H9 (cell line): ENCODE results near the gene RLN3. TPM values are rescaled to one million over a fixed set of nuclear protein-coding genes. Genes with fewer than 3 reads are reported as not detected.

ENCODE experiments used
- DNase-seq: peaks from one replicate; pipeline ENCODE4 v3.0.0-alpha.2; 2017
- H2AFZ ChIP-seq: one replicate; pipeline ENCODE4 v1.6.1; 2013; ENCODE audit warnings: mild to moderate bottlenecking, low read length, control low read depth, moderate library complexity
- H2AK5ac ChIP-seq: 2 replicates; pipeline ENCODE4 v1.6.1; 2013; ENCODE audit warnings: low read length, control low read depth, mixed read lengths; ENCODE audit not compliant: insufficient read length
- H2BK120ac ChIP-seq: one replicate; pipeline ENCODE4 v1.6.1; 2013; ENCODE audit warnings: low read depth, mild to moderate bottlenecking, low read length, control low read depth, inconsistent platforms; ENCODE audit not compliant: poor library complexity, severe bottlenecking
- H2BK12ac ChIP-seq: 2 replicates; pipeline ENCODE4 v1.6.1; 2013; ENCODE audit warnings: low read length, control low read depth, mixed read lengths, low read depth; ENCODE audit not compliant: insufficient read length
- H2BK15ac ChIP-seq: 2 replicates; pipeline ENCODE4 v1.6.1; 2013; ENCODE audit warnings: low read depth, low read length, control low read depth
- H2BK20ac ChIP-seq: one replicate; pipeline ENCODE4 v1.6.1; 2013; ENCODE audit warnings: low read depth, mild to moderate bottlenecking, low read length, control low read depth, inconsistent platforms; ENCODE audit not compliant: poor library complexity, severe bottlenecking
- H2BK5ac ChIP-seq: 2 replicates; pipeline ENCODE4 v1.6.1; 2013; ENCODE audit warnings: low read length, control low read depth, mixed read lengths; ENCODE audit not compliant: insufficient read length
- H3K14ac ChIP-seq: 2 replicates; pipeline ENCODE4 v1.6.1; 2013; ENCODE audit warnings: low read length, control low read depth; ENCODE audit not compliant: insufficient read depth
- H3K18ac ChIP-seq: 2 replicates; pipeline ENCODE4 v1.6.1; 2013; ENCODE audit warnings: low read depth, mild to moderate bottlenecking, mixed read lengths, low read length, control low read depth; ENCODE audit not compliant: insufficient read length
- H3K23ac ChIP-seq: 2 replicates; pipeline ENCODE4 v1.6.1; 2013; ENCODE audit warnings: low read length, control low read depth, mixed read lengths, low read depth; ENCODE audit not compliant: insufficient read length
- H3K23me2 ChIP-seq: 2 replicates; pipeline ENCODE4 v1.6.1; 2013; ENCODE audit warnings: low read depth, mild to moderate bottlenecking, mixed read lengths, low read length, control low read depth; ENCODE audit not compliant: insufficient read length, poor library complexity, severe bottlenecking
- H3K27ac ChIP-seq: 2 replicates; pipeline ENCODE4 v1.5.1; 2013; ENCODE audit warnings: low read length, control low read depth, mixed read lengths, low read depth; ENCODE audit not compliant: insufficient read length
- H3K27me3 ChIP-seq: 2 replicates; pipeline ENCODE4 v1.6.1; 2013; ENCODE audit warnings: low read length, control low read depth, inconsistent platforms; ENCODE audit not compliant: insufficient read depth
- H3K4ac ChIP-seq: 2 replicates; pipeline ENCODE4 v1.6.1; 2013; ENCODE audit warnings: low read depth, mild to moderate bottlenecking, control low read depth, inconsistent platforms, low read length, moderate library complexity
- H3K4me1 ChIP-seq: 2 replicates; pipeline ENCODE4 v1.6.1; 2013; ENCODE audit warnings: low read length, control low read depth, inconsistent platforms; ENCODE audit not compliant: insufficient read depth
- H3K4me2 ChIP-seq: 2 replicates; pipeline ENCODE4 v1.6.1; 2013; ENCODE audit warnings: low read length, control low read depth, mixed read lengths; ENCODE audit not compliant: insufficient read length, insufficient read depth
- H3K56ac ChIP-seq: 2 replicates; pipeline ENCODE4 v1.6.1; 2013; ENCODE audit warnings: low read depth, mild to moderate bottlenecking, mixed read lengths, low read length, control low read depth; ENCODE audit not compliant: insufficient read length
- H3K79me1 ChIP-seq: 2 replicates; pipeline ENCODE4 v1.6.1; 2013; ENCODE audit warnings: low read depth, mild to moderate bottlenecking, moderate library complexity, low read length, control low read depth, inconsistent platforms; ENCODE audit not compliant: insufficient read depth, poor library complexity, severe bottlenecking
- H3K79me2 ChIP-seq: 2 replicates; pipeline ENCODE4 v1.6.1; 2013; ENCODE audit warnings: low read length, control low read depth, inconsistent platforms; ENCODE audit not compliant: insufficient read depth
- H3K9ac ChIP-seq: 2 replicates; pipeline ENCODE4 v1.6.1; 2013; ENCODE audit warnings: low read length, control low read depth, mixed read lengths; ENCODE audit not compliant: insufficient read length; ENCODE audit errors: extremely low read depth
- H3K9me3 ChIP-seq: one replicate; pipeline ENCODE4 v1.6.1; 2013; ENCODE audit warnings: low read depth, low read length, inconsistent platforms; ENCODE audit not compliant: control insufficient read depth
- H3T11ph ChIP-seq: one replicate; pipeline ENCODE4 v1.6.1; 2013; ENCODE audit warnings: mild to moderate bottlenecking, low read length, control low read depth, inconsistent platforms
- H4K20me1 ChIP-seq: one replicate; pipeline ENCODE4 v1.6.1; 2013; ENCODE audit not compliant: control insufficient read depth, insufficient read length, insufficient read depth
- H4K5ac ChIP-seq: 2 replicates; pipeline ENCODE4 v1.6.1; 2013; ENCODE audit warnings: low read depth, mild to moderate bottlenecking, mixed read lengths, low read length, control low read depth; ENCODE audit not compliant: insufficient read length
- H4K8ac ChIP-seq: replicated peaks from 2 replicates; pipeline ENCODE4 v1.6.1; 2013; ENCODE audit warnings: low read length, control low read depth, mixed read lengths, low read depth; ENCODE audit not compliant: insufficient read length
- H4K91ac ChIP-seq: 2 replicates; pipeline ENCODE4 v1.6.1; 2013; ENCODE audit warnings: low read depth, mild to moderate bottlenecking, moderate library complexity, mixed read lengths, low read length, control low read depth; ENCODE audit not compliant: insufficient read length
- H3K27ac Mint-ChIP-seq, 3 experiments: 2 replicates in 2 of 3; 3 replicates in 1 of 3; pipeline ENCODE4 v1.8.0; 2020 to 2021; ENCODE audit warnings: mixed read lengths in 3 of 3, mild to moderate bottlenecking in 1 of 3, moderate library complexity in 1 of 3
- H3K27me3 Mint-ChIP-seq: 2 replicates; pipeline ENCODE4 v1.8.0; 2021; ENCODE audit warnings: low read depth, mild to moderate bottlenecking, moderate library complexity, mixed read lengths
- H3K36me3 Mint-ChIP-seq, 3 experiments: 2 replicates in 2 of 3; 3 replicates in 1 of 3; pipeline ENCODE4 v1.8.0; 2020 to 2021; ENCODE audit warnings: low read depth in 3 of 3, mixed read lengths in 3 of 3; ENCODE audit not compliant: insufficient read depth in 1 of 3
- H3K4me1 Mint-ChIP-seq, 2 experiments: 2 replicates each; pipeline ENCODE4 v1.8.0; 2020; ENCODE audit warnings: mixed read lengths in 2 of 2
- H3K4me3 Mint-ChIP-seq, 2 experiments: 2 replicates in 1 of 2; 3 replicates in 1 of 2; pipeline ENCODE4 v1.8.0; 2020 to 2021; ENCODE audit warnings: mild to moderate bottlenecking in 2 of 2, mixed read lengths in 2 of 2, moderate library complexity in 1 of 2
- H3K9me3 Mint-ChIP-seq, 2 experiments: 2 replicates in 1 of 2; 3 replicates in 1 of 2; pipeline ENCODE4 v1.8.0; 2020; ENCODE audit warnings: mild to moderate bottlenecking in 2 of 2, mixed read lengths in 2 of 2, moderate library complexity in 1 of 2
- CTCF ChIP-seq: fragments of 200-600 bp; sonication (generic); conservative IDR thresholded peaks from 3 replicates; pipeline ENCODE4 v1.8.0; 2021; ENCODE audit warnings: antibody characterized with exemption, mild to moderate bottlenecking
- WGBS: extraction: QIAGEN DNeasy Blood & Tissue Kit; methylation state at CpG from one replicate; pipeline ENCODE4 v1.1.7; 2013; ENCODE audit warnings: missing lambda C conversion rate, low lambda C conversion rate, mixed read lengths; ENCODE audit not compliant: insufficient read length; ENCODE audit errors: extremely low coverage; 5-methylcytosine and 5-hydroxymethylcytosine counted together
- total RNA-seq: library from RNA; stranded (reverse); gene quantifications from 2 replicates; pipeline ENCODE4 v1.2.1, GENCODE V29; 2021

The RLN3 gene
- total RNA-seq, 1 experiment from 2014 or later, result not detected

DNA sequence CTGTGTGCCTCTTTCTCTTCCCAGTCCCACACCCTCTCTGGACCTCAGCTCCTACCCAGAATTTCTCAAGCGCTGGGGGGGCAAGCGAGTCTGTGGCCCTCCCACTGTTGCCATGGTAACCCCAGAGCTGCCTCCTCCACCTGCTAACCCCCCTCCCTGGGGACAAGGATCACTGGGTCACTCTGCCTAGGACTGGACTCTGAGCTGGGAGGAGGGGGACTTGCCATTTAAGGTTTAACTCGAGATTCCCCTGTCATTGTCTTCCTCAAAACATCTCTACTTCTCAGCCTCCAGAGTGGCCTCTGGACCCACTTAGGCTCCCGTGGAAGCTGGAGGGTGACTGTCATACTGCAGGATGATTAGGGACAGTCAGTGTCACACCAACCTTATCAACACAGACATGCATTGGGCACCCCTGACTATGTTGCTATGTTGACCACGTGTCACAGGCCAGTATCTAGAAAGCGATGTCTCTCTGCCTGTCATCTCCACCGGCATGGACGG lies 31.8 kb downstream of the RLN3 start:
- no peaks in the 10 kb centered on the region; the same call in 1 of the 2 replicates for H3K4me1 ChIP-seq
- no peak overlapping the region for H4K8ac ChIP-seq
- no peak overlapping the region for H3K23ac ChIP-seq
- H3K56ac ChIP-seq, result no peak overlapping the region
- Mint-ChIP-seq H3K4me3 (peak overlapping the region in 1 of 2 experiments; percentile 20; a peak in 1 of 5 replicates), H3K27me3 (peaks cover 46% of the 10 kb centered on the region), H3K4me1 (peaks cover 9 to 23% of the 10 kb centered on the region in 2 experiments), H3K27ac (no peak overlapping the region), H3K9me3 (no peaks in the 10 kb centered on the region; a peak in 1 of 5 replicates), H3K36me3 (peaks cover 0 to 2% (median 0%) of the 10 kb centered on the region in 3 experiments; a peak in 1 of 7 replicates)
- H2BK20ac ChIP-seq, result no peak overlapping the region
- H2AK5ac ChIP-seq, result no peak overlapping the region
- peaks cover 8% of the 10 kb centered on the region for H3K27me3 ChIP-seq
- H3K18ac ChIP-seq, result no peak overlapping the region
- H3K79me2 ChIP-seq, result no peaks in the 10 kb centered on the region
- no peak overlapping the region for H2BK120ac ChIP-seq
- H3K4me2 ChIP-seq, result no peak overlapping the region
- no peak overlapping the region for H4K5ac ChIP-seq
- DNase-seq, result no peak
- H4K91ac ChIP-seq, result no peak overlapping the region
- no peak overlapping the region for H2BK5ac ChIP-seq
- H2AFZ ChIP-seq, result no peak overlapping the region
- no peak for TF ChIP-seq CTCF
- H3K79me1 ChIP-seq, result no peaks in the 10 kb centered on the region
- no peak overlapping the region for H3K9ac ChIP-seq
- H3K9me3 ChIP-seq, result no peaks in the 10 kb centered on the region
- H2BK15ac ChIP-seq, result no peak overlapping the region
- H4K20me1 ChIP-seq, result no peaks in the 10 kb centered on the region
- H3K23me2 ChIP-seq, result peaks cover 6% of the 10 kb centered on the region
- no peak overlapping the region for H3K4ac ChIP-seq
- H3K14ac ChIP-seq, result no peak overlapping the region
- H3T11ph ChIP-seq, result no peak overlapping the region
- no peak overlapping the region for H3K27ac ChIP-seq
- H2BK12ac ChIP-seq, result no peak overlapping the region
- WGBS, result no CpG with 5 or more reads among the region's 8 CpGs
